GM18508 (cell line): ENCODE measurements around the gene MRPS12.
A peak's percentile ranks its signal among the peaks of the same experiment; 100 is the strongest.

Experiments used
- ATAC-seq: cut with Tn5 transposase; IDR thresholded peaks from one replicate; pipeline ENCODE4 v1.9.1; 2021; ENCODE audit warnings: moderate number of reproducible peaks; ENCODE audit not compliant: insufficient read depth, unreplicated experiment

Gene MRPS12

DNA sequence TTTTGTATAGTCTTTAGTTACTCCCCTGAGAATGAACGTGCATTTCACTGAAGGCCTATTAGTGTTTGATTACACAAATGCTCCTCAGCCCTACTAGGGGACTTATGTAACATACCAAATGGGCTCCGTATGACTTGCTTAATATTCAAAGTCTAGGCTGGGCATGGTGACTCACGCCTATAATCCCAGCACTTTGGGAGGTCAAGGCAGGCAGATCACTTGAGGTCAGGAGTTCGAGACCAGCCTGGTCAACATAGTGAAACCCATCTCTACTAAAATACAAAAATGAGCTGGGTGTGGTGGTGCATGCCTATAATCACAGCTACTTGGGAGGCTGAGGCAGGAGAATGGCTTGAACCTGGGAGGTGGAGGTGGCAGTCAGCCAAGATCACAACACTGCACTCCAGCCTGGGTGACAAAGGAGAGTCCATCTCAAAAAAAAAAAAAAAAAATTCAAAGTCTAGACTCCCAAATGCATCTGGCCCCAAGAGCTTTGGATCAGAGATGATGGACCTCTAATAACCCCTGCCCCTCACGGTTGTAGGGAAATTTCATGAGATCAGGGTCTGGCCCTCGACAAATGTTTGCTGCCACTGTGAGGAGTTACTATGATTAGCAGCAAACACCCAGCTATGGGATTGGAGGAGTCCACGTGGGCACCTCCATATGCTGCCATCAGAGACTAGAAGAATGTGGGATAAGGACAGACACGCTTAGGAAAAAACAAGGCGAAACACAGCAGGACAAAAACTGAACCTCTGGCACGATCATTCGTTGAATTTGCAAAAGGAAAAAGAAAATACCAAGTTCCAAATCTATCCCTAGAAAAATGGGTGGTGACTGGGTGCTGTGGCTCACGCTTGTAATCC lies 40.2 kb downstream of the MRPS12 start:
- no peak for ATAC-seq

- ATAC-seq: no peak
Measured at GRCh38 chr19:38971672-38972071, 40.9 kb downstream of the MRPS12 start.

GRCh38 chr19:38974624-38975213 lies 44.0 kb downstream of the MRPS12 start:
- no peak for ATAC-seq

- ATAC-seq: no peak
Measured at GRCh38 chr19:38975214-38975860, 44.6 kb downstream of the MRPS12 start, which contains the start of gene FBXO17. TSS of gene FBXO17 (minus strand) at chr19:38975742. CDS start at chr19:38950319, 25,423 bp downstream.

- ATAC-seq: no peak
Measured at GRCh38 chr19:38975861-38976271, 45.1 kb downstream of the MRPS12 start.

DNA sequence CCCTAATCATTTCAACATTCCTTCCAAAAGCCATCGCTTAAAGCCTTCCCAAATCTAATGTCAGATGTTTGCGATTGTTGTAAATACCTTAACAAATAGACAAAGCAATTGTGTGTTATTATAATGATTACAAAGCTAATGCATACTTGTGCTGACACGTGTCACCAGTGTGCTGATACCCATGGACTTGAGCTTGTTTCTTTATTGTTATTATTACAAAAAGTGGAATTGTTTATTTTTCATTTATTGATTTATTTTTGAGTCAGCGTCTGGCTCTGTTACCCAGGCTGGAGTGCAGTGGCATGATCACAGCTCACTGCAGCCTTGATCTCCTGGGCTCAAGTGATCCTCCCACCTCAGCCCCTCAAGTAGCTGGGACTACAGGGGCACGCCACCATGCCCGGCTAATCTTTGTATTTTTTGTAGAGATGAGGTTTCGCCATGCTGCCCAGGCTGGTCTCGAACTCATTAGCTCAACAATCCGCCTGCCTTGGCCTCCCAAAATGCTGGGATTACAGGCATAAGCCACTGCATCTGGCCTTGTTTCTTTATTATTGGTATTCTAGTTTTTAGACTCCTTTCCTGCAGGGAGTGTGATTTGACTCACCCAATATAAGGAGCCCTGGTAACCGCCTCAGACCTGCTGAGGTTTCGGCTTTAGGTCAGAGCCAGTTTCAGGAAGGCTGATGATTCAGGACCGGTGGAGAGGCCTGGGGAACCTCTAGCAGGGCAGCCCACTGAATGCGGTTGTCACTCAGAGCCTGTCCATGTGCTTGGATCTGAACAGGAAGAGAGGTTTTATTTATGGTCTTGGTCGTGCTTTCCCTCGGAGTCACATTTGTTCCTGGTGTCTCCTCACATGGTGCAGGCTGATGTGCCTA lies 46.9 kb downstream of the MRPS12 start:
- peak; percentile 72 for ATAC-seq

DNA sequence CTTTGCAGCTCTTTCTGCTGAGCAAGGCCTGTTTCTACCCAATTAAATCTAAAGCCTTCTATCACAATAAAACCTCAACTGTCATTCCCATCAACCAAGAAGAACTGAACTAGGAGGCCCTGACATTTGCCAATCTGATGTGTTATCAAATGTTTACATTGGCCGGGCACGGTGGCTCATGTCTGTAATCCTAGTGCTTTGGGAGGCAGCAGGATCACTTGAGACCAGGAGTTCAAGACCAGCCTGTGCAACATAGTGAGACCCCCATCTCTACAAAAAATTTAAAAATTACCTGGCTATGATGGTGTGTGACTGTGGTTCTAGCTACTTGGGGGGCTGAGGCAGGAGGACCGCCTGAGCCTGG lies 47.6 kb downstream of the MRPS12 start:
- no peak for ATAC-seq

DNA sequence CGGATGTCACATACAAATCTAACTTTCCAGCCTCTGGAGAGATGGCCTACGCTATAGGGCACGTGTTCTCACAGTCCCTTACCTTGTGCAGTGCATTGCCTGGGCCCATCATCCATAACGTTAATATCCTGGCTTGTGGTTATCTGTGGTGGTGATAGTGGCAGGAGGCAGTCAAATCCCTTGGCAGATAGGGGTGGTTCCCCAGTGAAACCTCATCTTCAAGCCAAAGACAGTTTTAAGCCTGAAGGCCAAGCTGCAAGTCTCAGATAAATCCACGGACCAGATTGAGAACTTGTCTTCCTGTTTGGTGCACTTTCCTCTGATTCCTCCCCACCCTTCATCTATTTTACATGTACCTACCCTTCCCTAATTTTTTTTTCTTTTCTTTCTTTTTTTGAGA lies 49.1 kb downstream of the MRPS12 start:
- no peak for ATAC-seq

DNA sequence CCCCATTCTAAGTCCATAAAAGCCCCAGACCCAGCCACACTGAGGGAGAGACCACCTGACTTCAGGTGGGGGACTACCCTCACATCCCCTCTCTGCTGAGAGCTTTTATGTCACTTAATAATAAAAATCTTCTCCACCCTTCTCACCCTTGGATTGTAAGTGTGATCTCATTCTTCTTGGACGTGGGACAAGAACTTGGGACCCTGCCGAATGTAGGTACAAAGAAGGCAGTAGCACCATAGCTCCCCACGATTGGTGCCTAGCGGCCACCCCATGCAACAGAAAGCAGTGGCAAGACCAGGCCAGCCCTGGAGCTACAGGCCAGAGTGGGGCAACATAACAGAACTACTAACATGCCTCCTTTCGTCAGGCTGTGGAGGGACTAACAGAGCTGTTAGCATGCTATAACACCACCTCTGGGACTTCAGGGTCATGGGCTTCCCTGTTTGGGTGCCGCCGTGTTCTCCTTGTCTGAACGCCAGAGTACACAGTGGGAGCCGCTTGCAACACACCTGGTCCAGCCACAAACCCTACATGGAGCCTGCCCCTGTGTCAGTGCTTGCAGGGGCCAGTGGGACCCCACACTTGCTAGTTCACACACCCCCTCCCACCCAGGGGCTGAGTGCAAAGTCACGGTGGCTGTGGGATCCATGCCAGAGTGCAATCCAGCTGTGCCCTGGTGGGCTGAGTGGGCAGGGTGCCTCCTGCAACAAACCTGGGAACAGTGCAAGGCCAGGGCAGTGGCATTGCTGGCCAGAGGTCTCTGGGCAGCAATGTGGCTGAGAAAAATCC lies 50.0 kb downstream of the MRPS12 start:
- no peak for ATAC-seq
